GM18858 (cell line): ENCODE data around the gene OLFML2A.
"Not testable (repeated sequence)": the region's sequence is repeated elsewhere in the genome, so short reads cannot be mapped to it uniquely, and the experiment has no call there.

Experiments
- ATAC-seq: cut with Tn5 transposase; IDR thresholded peaks from one replicate; pipeline ENCODE4 v1.9.1; 2021; ENCODE audit not compliant: unreplicated experiment

OLFML2A gene

GRCh38 chr9:124776954-124777648 lies at the start of gene OLFML2A:
TSS of gene OLFML2A (plus strand) at chr9:124777133. CDS start at chr9:124777271, 138 bp downstream.
- ATAC-seq, result no peak

DNA sequence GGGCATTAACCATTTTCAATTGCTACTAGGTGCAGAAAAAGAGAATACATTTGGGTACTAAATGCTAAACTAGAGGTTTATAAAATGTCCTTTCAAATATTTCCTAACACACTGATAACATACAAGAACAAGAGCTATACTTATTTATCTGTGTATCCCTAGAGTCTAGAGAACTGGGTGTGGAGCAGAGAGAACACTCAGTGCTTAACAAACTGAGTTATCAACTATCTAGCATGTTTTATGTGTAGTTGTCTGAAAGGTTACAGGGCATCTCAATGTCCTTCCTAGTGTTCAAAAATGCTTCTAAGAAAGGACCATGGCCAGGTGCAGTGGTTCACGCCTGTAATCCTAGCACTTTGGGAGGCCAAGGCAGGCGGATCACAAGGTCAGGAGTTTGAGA lies 46.2 kb upstream of the OLFML2A start:
- ATAC-seq, result no peak

- no peak for ATAC-seq
Observed at GRCh38 chr9:124733964-124734740, 42.8 kb upstream of the OLFML2A start.

DNA sequence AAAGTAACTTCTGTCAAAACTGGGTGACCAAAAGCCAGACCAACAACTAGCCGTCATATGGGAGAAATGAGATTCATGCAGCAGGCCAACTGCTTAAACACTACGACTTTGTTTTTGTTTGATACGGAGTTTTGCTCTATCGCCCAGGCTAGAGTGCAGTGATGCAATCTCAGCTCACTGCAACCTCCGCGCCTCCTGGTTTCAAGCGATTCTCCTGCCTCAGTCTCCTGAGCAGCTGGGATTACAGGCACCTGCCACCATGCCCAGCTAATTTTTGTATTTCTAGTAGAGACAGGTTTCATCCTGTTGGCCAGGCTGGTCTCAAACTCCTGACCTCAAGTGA lies 42.2 kb upstream of the OLFML2A start:
- not testable (repeated sequence) for ATAC-seq

DNA sequence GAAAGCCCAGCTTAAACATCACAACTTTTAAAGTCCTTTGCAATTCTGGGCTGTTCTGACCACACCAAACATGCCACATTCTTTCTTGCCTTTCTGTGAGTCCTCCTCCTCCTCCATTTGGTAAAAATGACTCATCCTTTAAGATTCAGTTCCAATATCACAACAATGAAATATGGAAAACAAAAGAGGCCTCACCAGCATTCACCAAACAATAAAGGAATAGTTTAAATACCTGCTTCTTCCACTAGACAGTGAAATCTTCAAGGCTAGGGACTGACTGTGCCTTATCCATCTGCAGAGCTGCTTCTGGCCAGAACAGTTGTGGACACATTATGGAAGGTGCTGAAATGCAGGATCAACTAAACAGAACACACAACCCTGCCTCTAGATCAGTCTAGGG lies 41.8 kb upstream of the OLFML2A start:
- no peak for ATAC-seq

- not testable (repeated sequence) for ATAC-seq
Observed at GRCh38 chr9:124738075-124738474, 38.9 kb upstream of the OLFML2A start.

- no peak for ATAC-seq
Observed at GRCh38 chr9:124739360-124739759, 37.6 kb upstream of the OLFML2A start.

DNA sequence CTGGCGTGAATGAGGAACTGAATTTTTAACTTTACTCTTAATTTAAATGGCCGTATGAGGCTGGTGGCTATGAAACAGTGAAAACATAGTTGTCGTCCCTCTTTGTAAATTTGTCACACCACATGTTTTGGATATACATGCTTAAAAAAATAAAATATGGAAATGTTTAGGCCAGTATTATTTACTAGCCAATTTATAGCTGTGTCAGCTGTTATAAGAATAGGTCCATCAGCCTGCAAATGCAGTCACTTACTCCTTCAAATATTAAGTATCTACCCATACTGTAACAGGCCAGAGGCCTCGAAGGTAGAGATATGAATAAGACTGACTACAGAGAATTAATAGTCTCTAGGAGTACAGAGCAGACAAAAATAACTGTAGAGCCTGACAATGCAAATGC lies 35.8 kb upstream of the OLFML2A start:
- no peak for ATAC-seq

- no peak for ATAC-seq
Observed at GRCh38 chr9:124741662-124742061, 35.3 kb upstream of the OLFML2A start.

- ATAC-seq, result no peak
Observed at GRCh38 chr9:124742940-124743339, 34.0 kb upstream of the OLFML2A start.

DNA sequence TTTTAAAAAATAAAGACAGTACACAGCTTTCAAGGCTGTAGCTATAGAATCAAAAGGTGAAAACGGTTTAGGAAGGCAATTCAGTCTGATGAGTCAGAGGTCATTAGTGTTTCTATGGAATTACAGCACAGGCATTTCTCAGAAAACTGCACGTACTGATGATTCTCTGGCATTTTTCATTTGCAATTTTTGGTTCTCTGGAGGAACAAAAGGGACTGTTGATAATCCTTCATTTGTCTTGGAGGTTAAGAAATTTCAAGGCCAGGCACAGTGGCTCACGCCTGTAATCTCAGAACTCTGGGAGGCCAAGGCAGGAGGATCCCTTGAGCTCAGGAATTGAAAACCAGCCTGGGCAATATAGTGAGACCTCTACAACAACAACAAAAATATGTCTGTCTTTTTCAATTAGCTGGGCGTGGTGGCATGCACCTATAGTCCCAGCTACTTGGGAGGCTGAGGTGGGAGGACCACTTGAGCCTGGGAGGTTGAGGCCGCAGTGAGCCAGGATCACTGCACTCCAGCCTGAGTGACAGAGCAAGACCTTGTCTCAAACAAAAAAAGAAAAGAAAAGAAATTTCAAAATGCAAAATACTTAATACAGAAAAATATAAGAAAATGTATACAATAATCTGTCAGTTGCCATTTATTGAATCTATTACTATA lies 33.1 kb upstream of the OLFML2A start:
- no peak for ATAC-seq

GRCh38 chr9:124747065-124747464 lies 29.9 kb upstream of the OLFML2A start:
- no peak for ATAC-seq

- no peak for ATAC-seq
Observed at GRCh38 chr9:124749284-124749683, 27.6 kb upstream of the OLFML2A start.

DNA sequence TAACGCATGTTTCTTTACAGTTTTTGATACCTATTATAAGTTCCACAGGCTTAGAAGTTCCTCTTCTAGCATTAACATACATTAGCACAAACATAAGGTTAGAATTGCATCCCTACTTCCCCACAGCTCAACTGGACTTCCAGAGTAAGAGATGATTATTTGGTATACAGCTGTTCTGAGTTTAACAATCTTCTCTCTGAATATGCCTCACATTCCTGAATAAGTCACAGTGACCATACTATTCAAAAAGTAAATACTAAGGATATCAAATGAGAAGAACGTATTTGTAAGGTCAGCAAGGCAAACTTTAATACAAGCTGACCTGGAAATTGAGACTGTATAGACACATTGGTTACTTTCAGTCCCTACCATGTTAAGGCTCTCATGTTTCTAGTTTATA lies 27.2 kb upstream of the OLFML2A start:
- no peak for ATAC-seq

DNA sequence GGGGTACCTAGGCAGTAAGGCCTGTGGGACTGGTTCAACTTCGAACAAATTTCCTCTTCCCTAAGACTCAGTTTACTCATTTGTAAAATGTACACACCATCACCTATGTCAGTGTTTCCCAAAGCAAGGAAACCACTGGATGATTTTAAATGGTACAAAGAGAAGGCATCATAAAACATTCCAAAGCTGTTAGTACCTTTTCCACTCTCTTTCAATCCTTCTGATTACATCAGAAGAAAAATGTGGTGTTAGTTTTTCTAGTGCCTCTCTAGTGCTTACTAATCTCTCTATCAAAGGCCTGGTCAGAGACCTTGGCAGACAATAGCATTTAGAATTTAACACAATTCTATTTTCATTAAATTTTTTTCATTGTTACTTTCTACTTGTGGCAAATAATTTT lies 24.0 kb upstream of the OLFML2A start:
- ATAC-seq, result no peak

DNA sequence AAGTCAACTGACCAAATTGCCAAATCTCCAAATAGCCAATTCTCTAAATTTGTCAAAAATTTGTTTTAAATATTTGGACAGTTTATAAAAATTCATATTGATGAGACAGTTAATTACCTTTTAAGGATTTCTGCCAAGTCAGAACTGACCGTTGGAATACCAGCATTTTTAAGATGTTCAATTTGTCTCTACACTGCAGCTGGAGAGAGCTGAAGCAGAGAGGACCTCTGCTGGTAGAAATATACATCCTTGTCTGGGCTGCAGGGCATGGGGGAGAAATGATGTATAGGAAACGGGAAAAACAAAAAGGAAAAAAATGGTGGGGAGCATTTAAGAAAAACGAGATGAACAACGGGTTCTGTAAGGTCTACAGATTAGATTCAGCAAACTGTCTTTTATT lies 22.6 kb upstream of the OLFML2A start:
- ATAC-seq, result no peak

- ATAC-seq, result no peak
Observed at GRCh38 chr9:124755061-124755460, 21.9 kb upstream of the OLFML2A start.

DNA sequence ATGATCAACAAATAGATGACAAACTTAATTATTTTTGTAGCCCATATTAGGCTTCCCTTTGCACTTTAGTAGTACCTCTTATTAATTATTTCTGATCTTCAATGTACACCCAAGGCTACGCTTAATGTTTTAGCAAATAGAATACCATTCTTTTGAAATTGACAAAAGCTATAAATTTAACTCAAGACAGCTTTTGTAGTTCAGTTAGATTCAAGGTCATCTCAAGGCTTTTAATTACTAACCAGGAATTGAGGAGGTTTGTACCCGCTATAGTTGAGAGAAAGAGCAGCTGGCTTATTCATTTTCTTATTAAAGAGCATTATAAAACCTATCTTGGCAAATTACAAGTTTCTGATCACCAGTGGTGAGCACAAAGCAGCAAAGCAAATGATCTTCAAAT lies 20.9 kb upstream of the OLFML2A start:
- ATAC-seq, result no peak

- ATAC-seq, result no peak
Observed at GRCh38 chr9:124757616-124758015, 19.3 kb upstream of the OLFML2A start.

GRCh38 chr9:124758061-124758460 lies 18.9 kb upstream of the OLFML2A start:
- no peak for ATAC-seq

DNA sequence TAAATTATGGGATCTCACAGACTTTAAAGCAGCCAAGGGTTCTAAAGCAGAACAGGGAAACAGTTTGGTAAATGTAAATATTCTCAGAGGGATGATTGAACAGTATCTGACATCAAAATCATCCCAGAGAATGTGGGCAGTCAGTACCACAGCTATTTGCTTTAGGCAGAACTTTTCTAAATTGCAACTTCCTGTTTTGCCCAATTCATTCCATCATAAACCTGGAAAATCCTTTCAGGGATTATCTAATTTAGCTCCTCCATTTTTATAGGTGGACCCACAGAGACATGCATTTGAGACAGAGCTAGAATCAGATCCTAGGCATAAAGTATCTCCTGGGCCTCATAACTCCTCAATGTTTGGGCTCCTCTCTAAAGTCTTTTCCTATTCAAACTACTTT lies 18.2 kb upstream of the OLFML2A start:
- no peak for ATAC-seq

- ATAC-seq, result no peak
Observed at GRCh38 chr9:124759327-124759726, 17.6 kb upstream of the OLFML2A start.
